GM19328 (cell line): ENCODE measurements around the gene NLRX1.
"Not testable (repeated sequence)": the region's sequence is repeated elsewhere in the genome, so short reads cannot be mapped to it uniquely, and the experiment has no call there.

ENCODE experiments used
- ATAC-seq: cut with Tn5 transposase; IDR thresholded peaks from one replicate; pipeline ENCODE4 v1.9.1; 2021; ENCODE audit warnings: mild to moderate bottlenecking, moderate library complexity; ENCODE audit not compliant: unreplicated experiment

NLRX1 gene, protein sequence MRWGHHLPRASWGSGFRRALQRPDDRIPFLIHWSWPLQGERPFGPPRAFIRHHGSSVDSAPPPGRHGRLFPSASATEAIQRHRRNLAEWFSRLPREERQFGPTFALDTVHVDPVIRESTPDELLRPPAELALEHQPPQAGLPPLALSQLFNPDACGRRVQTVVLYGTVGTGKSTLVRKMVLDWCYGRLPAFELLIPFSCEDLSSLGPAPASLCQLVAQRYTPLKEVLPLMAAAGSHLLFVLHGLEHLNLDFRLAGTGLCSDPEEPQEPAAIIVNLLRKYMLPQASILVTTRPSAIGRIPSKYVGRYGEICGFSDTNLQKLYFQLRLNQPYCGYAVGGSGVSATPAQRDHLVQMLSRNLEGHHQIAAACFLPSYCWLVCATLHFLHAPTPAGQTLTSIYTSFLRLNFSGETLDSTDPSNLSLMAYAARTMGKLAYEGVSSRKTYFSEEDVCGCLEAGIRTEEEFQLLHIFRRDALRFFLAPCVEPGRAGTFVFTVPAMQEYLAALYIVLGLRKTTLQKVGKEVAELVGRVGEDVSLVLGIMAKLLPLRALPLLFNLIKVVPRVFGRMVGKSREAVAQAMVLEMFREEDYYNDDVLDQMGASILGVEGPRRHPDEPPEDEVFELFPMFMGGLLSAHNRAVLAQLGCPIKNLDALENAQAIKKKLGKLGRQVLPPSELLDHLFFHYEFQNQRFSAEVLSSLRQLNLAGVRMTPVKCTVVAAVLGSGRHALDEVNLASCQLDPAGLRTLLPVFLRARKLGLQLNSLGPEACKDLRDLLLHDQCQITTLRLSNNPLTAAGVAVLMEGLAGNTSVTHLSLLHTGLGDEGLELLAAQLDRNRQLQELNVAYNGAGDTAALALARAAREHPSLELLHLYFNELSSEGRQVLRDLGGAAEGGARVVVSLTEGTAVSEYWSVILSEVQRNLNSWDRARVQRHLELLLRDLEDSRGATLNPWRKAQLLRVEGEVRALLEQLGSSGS

DNA sequence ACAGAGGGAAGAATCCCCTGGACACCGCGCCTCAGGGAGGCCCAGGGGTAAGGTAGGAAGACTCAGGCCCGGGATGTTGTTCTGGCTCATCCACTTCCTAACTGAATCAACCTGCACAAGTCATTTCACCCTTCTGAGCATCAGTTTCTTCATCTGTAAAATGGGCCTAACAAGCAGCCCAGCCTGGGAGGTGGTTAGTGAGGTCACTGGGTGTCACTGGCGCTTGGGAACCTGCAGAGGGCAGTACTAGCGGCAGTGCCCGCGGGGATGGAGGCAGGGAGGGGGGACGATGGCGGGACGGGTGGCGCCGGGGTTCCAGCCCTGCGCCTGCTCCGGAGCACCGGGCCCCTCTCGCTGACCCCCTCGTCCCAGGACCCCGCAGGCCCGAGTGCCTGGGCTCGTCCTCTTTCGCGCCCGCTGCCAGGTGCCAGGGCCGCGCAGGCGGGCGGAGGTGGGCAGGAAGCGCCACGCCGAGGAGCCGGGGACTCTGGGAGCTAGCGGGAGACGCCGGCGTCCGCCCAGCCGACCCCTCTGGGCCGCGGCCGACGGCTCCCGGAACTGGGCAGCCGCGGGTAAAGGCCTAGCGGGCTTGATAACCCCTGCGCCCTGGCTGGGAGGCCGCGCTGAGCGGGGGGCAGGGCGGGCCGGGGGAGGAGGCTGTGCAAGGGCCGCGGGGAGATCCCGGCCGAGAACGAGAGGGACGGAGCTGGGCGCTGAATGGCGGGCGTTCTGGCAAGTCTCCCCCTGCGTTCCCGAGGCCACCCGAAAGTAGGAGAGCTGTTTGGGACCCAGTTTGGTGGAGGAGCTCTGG, at the start of gene NLRX1:
Gene NLRX1 (plus strand): TSS at position 255 of the 811 bp plus-strand sequence. CDS start 2,679 bp downstream, outside the sequence.
- peak; percentile 83 for ATAC-seq

DNA sequence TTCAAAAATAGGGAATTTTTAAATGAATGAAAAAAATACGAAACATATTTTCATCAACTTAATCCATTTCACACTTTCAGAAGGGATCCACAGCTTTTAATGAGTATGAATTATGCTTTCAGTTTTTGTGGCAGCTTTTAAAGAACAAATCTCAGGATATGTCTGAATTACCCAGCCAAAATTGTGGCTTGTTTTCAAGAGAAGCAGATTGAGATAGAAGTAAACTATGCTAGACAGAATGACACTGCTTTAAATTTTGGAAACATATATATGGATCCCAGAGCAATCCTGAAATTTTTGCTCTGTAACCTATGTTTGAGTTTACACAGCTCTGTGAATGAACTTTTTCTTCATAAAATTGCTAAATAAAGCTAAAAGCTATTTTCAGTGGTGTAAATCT, 49.6 kb upstream of the NLRX1 start:
- ATAC-seq: no peak

DNA sequence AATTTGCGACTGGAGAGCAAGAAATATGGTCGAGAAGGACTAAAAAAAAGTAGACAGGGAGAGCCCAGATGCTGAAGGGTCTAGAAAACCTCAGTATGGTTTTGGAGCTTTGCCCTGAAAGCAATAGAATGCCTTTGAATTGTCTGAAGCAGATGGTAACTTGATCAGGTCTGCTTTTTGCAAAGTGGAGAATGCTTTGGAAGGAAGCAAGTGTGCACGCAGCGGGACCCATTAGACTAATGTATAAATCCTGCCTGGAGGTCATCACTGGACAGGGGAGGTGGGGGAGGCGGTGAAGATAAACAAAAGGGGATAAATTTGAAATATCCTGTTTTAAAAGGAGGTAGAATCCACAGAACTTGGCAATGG, 47.9 kb upstream of the NLRX1 start:
- no peak for ATAC-seq

DNA sequence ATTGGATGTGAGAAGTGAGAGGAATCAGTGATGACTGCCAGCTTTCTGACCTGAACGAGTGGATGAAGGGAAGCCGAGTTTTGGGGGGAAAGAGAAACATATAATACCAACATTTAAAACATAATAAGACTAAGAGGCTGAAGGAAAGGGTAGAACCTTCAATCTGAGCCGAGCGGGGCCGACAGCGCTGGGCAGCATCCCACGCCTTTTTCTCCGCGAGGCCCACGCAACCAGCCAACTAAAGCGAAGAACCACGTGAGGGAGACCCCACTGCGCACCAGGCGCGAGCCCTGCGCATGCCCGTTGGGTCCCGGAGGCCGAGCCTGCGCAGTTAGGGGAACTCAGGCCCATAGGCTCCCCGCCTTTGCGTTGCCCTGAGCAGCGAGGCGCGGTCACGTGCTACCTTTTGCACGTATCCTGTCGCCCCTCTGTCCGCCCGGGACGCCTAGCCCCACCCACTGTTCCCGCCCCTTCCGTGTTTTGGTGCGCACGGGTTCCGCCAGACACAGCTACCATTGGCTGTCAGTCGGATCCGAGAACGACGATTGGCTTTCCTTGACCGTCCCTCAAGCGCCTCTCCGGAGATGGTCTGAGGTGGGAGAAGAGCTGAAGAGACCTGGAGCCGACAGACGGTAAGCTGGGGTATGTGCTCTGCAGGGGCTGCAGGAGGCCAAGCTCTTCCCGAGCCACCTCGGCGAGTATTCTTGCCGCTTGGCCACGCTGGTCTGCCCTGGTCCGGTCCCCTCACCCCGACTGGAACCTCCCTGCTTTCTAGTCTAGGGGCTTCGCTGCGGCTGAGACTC, 47.3 kb upstream of the NLRX1 start, which contains the start of gene HINFP:
Gene HINFP (plus strand): TSS at position 573 of the 803 bp plus-strand sequence. CDS start 5,365 bp downstream, outside the sequence.
- peak; percentile 96 for ATAC-seq

DNA sequence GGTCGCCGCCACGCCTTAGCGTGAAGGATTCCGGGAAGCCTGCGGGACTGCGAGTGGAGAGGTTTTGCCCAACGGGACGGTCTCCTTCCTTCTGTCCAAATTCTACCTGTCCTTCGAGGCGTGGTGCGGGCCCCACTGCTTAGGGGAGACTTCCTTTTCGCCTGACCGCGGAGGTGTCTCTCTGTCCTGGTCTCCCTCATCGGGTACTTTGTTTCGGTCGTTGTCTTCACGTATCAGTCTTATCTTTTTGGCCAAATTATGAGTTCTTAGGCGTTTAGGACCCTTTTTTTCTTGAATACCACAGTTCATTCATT, 46.8 kb upstream of the NLRX1 start:
- no peak for ATAC-seq

DNA sequence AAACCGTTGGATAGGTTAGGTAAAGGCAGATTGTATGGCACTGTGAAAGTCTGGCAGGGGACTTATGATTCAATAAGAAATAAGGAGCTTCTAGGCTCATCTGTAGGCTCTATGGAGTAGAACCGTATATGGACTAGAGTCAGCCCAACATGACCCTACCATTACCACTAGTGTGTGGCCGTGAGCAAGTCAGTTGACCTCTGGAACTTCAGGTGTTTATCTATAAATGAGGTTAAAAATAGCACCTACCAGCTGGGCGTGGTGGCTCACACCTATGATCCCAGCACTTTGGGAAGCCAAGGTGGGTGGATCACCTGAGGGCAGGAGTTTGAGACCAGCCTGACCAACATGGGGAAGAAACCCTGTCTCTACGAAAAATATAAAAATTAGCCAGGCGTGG, 42.7 kb upstream of the NLRX1 start:
- ATAC-seq: no peak

DNA sequence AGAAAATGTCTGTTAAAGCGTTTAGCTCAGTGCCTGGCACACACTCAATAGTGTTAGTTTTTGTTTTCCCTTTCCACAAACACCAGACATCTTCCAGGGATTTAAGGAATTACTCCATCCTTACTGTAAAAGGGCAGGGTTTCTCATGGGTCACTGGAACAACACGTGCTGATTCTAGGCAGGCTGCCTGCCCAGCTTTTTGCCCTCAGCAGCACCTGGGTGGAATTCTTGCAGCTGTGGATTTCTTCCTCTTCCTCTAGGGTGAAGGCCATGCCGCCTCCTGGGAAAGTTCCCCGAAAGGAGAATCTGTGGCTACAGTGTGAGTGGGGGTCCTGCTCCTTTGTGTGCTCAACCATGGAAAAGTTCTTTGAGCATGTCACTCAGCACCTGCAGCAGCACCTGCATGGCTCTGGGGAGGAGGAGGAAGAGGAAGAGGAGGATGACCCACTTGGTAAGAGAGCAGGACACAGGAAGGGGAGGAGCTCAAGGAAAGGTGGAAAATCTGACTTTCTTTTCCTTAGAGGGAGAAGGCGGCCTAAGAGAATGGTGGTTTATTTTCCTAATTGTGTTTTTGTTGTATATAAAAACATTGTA, 41.8 kb upstream of the NLRX1 start:
- ATAC-seq: no peak

DNA sequence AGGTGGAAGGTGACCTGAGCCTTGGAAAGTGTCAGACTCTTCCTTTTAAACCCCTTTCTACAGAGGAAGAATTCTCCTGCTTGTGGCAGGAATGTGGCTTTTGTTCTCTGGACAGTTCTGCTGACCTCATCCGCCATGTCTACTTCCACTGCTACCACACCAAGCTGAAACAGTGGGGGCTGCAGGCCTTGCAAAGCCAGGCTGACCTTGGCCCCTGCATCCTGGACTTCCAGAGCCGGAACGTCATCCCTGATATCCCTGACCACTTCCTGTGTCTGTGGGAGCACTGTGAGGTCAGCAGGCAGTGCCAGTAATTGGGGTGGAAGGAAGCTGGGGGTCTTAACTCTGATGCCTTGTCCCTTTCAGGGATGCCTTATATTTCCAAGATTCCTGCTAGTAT, 37.9 kb upstream of the NLRX1 start:
- ATAC-seq: no peak

DNA sequence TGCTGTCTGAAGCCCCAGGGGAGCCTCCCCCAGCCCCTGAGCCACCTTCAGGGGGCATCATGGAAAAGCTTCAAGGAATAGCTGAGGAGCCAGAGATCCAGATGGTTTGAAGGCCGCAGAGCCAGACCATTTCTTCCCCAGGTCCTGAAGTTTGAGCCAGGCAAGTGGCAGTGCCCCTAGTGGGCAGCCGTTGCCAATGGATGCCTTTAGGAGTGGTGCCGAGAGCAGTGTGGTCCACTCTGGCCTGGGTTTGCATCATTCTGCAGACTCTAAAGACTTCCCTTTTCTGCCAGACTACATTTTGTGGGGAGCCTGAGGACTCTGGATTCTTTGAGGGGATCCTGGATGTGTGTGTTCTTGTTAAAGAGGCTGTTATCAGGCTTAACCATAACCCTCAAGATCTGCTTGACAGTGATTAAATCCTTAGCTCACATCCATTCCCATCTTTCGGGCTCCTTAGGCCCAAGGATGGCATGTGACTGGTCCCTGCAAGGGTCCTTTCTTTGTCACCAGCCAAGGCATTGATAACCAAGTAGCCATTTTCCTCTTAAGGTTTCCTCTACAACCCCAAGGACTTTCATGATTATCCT, 34.0 kb upstream of the NLRX1 start:
- no peak for ATAC-seq

DNA sequence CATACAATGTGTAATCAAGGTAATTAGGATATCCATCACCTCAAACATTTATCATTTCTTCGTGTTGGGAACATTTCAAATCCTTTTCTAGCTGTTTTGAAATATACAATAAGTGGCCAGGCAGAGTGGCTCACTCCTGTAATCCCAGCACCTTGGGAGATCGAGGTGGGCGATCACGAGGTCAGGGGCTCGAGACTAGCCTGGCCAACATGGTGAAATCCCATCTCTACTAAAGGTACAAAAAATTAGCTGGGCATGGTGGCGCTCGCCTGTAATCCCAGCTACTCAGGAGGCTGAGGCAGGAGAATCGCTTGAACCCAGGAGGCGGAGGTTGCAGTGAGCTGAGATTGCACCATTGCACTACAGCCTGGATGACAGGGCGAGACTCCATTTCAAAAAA, 29.2 kb upstream of the NLRX1 start:
- not testable (repeated sequence) for ATAC-seq

DNA sequence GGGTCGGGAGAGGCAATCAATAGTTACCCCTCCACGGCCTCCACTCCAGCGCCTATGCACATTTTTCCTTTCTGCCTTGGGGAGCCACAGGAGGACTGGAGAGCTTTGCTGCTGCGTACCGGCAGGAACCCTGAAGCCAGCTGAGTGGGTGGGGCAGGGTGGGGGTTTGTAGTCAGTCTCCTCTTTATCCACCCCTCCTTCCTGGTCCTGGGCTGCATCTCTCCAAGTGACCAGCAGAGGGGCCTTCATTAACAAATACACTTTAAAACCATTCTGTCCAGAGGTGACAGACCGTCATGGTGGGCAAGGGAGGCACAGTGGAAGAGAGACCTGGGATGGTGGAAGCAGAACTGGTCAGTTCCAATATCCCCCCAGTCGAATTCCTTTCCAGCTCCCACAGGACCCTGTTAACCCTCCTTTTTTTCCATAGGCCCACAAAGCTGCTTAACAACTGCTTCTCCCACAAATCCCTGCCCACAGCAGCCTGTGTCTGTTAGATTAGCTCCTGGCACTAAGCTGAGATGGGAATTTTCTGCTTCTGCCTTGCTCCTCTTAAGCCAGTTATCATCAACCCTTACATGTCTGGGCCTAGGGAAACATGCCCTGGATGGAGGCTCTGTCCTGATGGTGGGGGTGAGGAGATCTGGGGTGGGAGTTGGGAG, 23.6 kb upstream of the NLRX1 start:
- no peak for ATAC-seq

DNA sequence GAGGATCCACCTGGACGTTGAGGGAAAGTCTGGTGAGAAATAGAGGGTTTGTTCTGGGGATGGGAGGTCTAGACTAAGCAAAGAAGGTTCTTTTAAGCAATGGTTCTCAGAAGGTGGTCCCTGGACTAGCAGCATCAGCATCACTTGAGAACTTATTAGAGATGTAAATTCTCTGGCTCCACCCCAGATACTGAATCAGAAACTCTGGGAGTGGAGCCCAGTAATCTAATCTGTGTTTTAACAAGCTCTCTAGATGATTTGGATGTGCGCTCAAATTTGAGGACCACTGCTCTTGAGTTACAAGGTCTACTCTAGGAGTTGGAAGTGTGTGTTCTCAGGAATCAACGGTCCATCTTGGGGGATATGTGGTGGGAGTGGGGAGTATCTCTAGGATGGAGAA, 23.0 kb upstream of the NLRX1 start:
- ATAC-seq: no peak

DNA sequence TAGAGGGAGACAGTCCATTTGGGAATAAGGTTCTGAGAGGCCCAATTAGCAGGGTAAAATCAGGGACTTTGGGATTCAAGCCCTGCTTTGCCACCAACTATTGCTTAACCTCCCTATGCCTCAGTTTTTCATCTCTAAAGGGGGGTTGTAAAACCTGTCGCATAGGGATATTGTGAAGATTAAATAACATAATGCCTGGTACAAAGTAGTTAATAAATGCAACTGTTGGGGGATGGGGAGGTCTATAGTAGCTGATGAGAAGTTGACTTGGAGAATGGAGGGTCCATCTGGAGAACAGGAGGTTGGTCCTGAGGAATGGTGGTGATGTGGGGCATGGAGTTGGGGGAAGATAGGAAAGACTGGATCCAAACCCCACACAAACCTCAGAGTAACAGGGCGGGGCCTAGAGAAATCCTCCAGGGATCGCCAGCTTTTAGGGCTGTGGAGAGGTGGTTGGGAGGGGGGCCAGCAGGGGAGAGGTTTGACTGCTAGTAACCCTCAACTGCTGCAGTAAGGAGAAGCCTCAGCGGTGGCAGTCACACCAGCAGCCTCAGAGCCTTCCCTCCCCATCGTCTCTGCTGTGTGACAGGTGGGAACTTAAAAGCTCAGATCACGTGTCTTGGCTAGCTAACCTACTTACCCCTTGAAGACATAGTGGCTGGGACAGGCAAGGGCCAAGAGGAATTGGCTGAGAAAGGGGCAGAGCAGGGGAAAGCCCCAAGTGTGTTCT, 20.8 kb upstream of the NLRX1 start:
- ATAC-seq: no peak

DNA sequence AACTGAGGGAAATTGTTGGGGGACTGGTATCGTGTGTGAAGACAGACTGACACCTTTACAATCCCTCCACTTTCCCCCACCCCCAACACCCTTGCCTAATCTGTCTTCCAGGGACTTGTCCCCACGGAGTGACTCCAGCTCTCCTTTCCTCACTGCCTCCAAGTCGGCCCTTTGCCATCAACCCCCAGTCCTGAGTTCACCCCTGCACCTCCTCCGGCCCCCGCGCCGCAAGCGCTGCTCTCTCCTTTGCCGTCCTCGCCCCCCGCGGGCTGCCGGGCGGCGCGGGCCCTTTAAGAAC, 19.9 kb upstream of the NLRX1 start:
- no peak for ATAC-seq

DNA sequence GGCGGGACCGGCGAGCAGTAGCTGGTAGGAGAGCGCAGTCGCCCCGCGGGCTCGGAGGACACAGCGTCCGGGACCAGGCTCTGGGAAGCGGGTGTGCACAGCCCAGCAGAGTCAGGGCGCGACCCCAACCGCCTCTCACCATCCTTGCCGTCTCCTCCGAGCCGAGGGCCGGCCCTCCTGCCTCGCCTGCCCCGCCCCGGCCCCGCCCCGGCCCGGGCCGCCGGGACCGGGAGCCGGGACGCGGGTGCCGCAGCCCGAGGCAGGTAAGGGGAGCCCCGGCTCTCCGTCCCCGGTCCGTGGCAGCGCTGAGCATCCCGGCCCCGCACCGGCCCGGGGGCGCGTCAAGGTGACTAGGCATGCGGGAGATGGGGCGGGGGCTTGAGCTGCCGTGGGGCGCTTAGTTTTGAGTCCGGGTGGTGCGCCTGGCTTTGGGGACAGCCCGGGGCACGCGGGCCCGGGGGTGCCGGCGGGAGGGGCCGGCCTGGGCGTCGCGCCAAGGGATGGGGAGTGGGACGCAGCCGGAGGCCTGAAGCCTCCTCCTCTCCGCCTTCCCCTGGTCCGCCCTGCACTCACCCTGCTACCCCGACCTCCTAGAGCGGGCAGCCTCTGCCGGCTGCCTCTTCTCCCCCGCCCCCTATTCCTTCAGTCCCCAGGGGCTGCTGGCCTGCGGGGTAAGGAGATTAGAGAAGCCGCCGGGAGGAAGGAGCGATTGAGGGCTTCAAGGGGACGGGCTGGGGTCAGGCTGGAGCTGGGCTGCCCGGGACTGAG, 19.3 kb upstream of the NLRX1 start, which contains the start of gene ABCG4:
Gene ABCG4 (plus strand): TSS at position 35 of the 768 bp plus-strand sequence. CDS start 914 bp downstream, outside the sequence.
- no peak for ATAC-seq

DNA sequence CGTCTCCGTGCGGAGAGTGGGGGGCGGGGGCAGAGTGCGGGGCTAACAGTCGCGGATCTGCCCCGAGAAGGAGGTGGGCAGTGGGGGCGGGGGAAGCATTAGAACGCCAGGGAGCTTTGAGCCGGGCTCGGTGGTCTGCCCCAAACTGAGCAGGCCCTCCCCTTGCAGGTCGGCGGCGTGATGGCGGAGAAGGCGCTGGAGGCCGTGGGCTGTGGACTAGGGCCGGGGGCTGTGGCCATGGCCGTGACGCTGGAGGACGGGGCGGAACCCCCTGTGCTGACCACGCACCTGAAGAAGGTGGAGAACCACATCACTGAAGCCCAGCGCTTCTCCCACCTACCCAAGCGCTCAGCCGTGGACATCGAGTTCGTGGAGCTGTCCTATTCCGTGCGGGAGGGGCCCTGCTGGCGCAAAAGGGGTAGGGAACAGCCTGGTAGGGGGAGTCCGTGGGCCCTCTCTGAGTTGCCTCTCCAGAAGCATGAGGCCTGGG, 18.7 kb upstream of the NLRX1 start:
- ATAC-seq: no peak

DNA sequence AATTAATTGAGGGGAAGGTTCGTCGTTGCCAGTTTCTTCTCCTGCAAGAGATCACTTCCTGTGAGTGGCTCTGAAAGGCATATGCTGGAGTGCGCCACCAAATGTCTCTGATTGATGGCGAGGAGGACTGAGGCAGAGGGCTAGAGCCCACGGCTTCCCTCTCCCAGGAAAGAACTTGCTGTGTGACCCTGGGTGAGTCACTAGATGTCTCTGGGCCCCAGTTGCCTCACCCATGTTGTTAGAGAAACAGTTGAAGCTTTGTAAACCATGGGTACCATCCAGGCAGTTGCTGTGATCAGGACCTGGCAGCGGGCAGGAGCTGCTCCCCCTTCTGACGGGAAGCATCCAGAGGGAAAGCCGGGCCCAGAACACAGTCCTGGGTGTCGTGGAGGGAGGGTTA, 16.5 kb upstream of the NLRX1 start:
- ATAC-seq: no peak
